ENCODE results near the gene ABCA7. TPM values are rescaled to one million over a fixed set of nuclear protein-coding genes. Genes with fewer than 3 reads are reported as not detected.

ABCA7 gene
- total RNA-seq, 1 donor = 33.3 TPM

DNA sequence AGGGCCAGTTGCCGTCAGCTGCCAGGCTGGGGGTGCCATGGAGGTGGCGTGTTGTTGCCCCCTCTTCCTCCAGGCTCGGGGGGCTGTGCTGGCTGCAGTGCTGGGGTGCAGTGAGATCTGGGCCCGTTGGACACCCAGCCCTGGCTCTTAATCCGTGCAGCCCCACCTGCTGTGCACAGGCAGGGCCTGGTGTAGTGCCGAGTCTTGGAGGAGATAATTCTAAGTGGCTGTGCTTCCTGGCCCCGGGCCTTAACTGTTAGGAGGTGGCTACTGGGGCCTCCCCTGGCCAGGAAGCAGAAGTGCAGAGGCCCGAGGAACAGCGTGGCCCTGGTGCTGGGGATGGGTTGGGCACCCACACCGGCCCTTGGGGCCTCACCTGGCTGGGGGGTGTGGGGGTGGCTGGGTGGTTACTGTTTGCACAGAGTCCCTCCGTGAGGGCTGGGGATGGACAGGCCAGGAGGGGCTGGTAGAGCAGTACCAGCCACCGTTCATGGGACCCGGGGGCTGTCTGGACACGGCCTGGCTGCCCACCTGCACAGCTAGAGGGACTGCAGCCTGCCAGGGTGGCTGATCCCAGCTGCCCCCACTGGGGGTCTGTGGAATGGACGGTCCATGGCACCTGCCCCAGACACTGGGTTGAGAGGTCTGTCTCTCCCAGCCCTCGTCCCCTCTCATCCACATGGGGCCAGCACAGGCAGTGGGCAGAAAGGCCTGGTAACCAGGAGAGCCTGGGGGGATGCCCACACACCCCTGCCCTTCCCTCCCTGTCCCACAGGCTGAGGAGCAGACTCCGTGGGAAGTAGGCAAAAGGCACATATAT lies 67.1 kb downstream of the ABCA7 start:
- Histone ChIP-seq H3K9me3 (ENCODE audit: low read depth, low read length) (no peaks in the 10 kb centered on the region), H3K27ac (ENCODE audit: low read depth, low read length) (no peak overlapping the region), H4K20me1 (ENCODE audit: insufficient read depth, low read length) (peaks cover 39% of the 10 kb centered on the region), H2AFZ (ENCODE audit: low read length) (no peak overlapping the region), H3K79me2 (ENCODE audit: insufficient read depth, low read length) (no peaks in the 10 kb centered on the region), H3K4me2 (ENCODE audit: insufficient read depth, low read length) (no peak overlapping the region), H3K4me1 (ENCODE audit: insufficient read depth, low read length) (peaks cover 21% of the 10 kb centered on the region), H3K27me3 (ENCODE audit: insufficient read depth, low read length) (no peaks in the 10 kb centered on the region), H3K36me3 (ENCODE audit: insufficient read depth, low read length) (peaks cover 35% of the 10 kb centered on the region), H3K4me3 (ENCODE audit: insufficient read depth, low read length) (no peak overlapping the region)
- DNase-seq (ENCODE audit: insufficient read length, low spot score, missing footprints) = no peak
- peak; percentile 22 for TF ChIP-seq CTCF (IDR thresholded peaks at IDR 0.05; ENCODE audit: extremely low read depth, low read depth, low read length)

- Histone ChIP-seq H3K9me3 (ENCODE audit: low read depth, low read length) (no peaks in the 10 kb centered on the region), H3K79me2 (ENCODE audit: insufficient read depth, low read length) (peaks cover 3% of the 10 kb centered on the region), H3K4me2 (ENCODE audit: insufficient read depth, low read length) (no peak overlapping the region), H4K20me1 (ENCODE audit: insufficient read depth, low read length) (peaks cover 45% of the 10 kb centered on the region), H3K27me3 (ENCODE audit: insufficient read depth, low read length) (no peaks in the 10 kb centered on the region), H2AFZ (ENCODE audit: low read length) (no peak overlapping the region), H3K4me3 (ENCODE audit: insufficient read depth, low read length) (no peak overlapping the region), H3K36me3 (ENCODE audit: insufficient read depth, low read length) (peaks cover 40% of the 10 kb centered on the region), H3K4me1 (ENCODE audit: insufficient read depth, low read length) (peaks cover 14% of the 10 kb centered on the region), H3K27ac (ENCODE audit: low read depth, low read length) (no peak overlapping the region)
- no peak for DNase-seq (ENCODE audit: insufficient read length, low spot score, missing footprints)
- no peak for TF ChIP-seq CTCF (IDR thresholded peaks at IDR 0.05; ENCODE audit: extremely low read depth, low read depth, low read length)
Measured at GRCh38 chr19:1107661-1108261, 67.9 kb downstream of the ABCA7 start.

- peaks cover 46% of the 10 kb centered on the region for H3K36me3 ChIP-seq (ENCODE audit: insufficient read depth, low read length)
Measured at GRCh38 chr19:1108291-1109031, 68.6 kb downstream of the ABCA7 start.

More at GRCh38 chr19:1108291-1109031, 68.6 kb downstream of the ABCA7 start:
- Histone ChIP-seq H3K4me3 (ENCODE audit: insufficient read depth, low read length) (no peak overlapping the region), H2AFZ (ENCODE audit: low read length) (no peak overlapping the region), H4K20me1 (ENCODE audit: insufficient read depth, low read length) (peaks cover 47% of the 10 kb centered on the region), H3K4me2 (ENCODE audit: insufficient read depth, low read length) (no peak overlapping the region), H3K4me1 (ENCODE audit: insufficient read depth, low read length) (peaks cover 8% of the 10 kb centered on the region), H3K9me3 (ENCODE audit: low read depth, low read length) (no peaks in the 10 kb centered on the region), H3K79me2 (ENCODE audit: insufficient read depth, low read length) (peaks cover 4% of the 10 kb centered on the region), H3K27me3 (ENCODE audit: insufficient read depth, low read length) (no peaks in the 10 kb centered on the region), H3K27ac (ENCODE audit: low read depth, low read length) (no peak overlapping the region)
- TF ChIP-seq CTCF (IDR thresholded peaks at IDR 0.05; ENCODE audit: extremely low read depth, low read depth, low read length) = no peak
- DNase-seq (ENCODE audit: insufficient read length, low spot score, missing footprints) = no peak
